SKM-1 treated with dmso at 0.1 percent for 144 hours (cell line): ENCODE measurements around the gene ULK4.

Source experiments
- DNase-seq: peaks from one replicate; lab custom pipeline; 2025; ENCODE audit not compliant: unreplicated experiment; lab: John Stamatoyannopoulos, UW

The ULK4 gene

GRCh38 chr3:41519746-41520145, 442.2 kb downstream of the ULK4 start:
- DNase-seq: no peak

- no peak for DNase-seq
These were observed 443.3 kb downstream of the ULK4 start for GRCh38 chr3:41518626-41519025.

GRCh38 chr3:41508063-41508696, 453.7 kb downstream of the ULK4 start:
- DNase-seq: no peak

GRCh38 chr3:41507336-41508062, 454.4 kb downstream of the ULK4 start:
- no peak for DNase-seq

- no peak for DNase-seq
These were observed 457.8 kb downstream of the ULK4 start for GRCh38 chr3:41503998-41504623.

GRCh38 chr3:41502481-41502880, 459.4 kb downstream of the ULK4 start:
- DNase-seq: no peak

GRCh38 chr3:41502023-41502422, 459.9 kb downstream of the ULK4 start:
- no peak for DNase-seq

GRCh38 chr3:41498847-41499246, 463.1 kb downstream of the ULK4 start:
- DNase-seq: no peak

- no peak for DNase-seq
These were observed 471.5 kb downstream of the ULK4 start for GRCh38 chr3:41490360-41490759.

GRCh38 chr3:41489231-41489630, 472.7 kb downstream of the ULK4 start:
- DNase-seq: no peak

- no peak for DNase-seq
These were observed 473.4 kb downstream of the ULK4 start for GRCh38 chr3:41488501-41488900.

- DNase-seq: no peak
These were observed 476.4 kb downstream of the ULK4 start for GRCh38 chr3:41485484-41485883.

- DNase-seq: no peak
These were observed 479.8 kb downstream of the ULK4 start for GRCh38 chr3:41482134-41482533.

- DNase-seq: no peak
These were observed 483.6 kb downstream of the ULK4 start for GRCh38 chr3:41478278-41478677.

- no peak for DNase-seq
These were observed 484.4 kb downstream of the ULK4 start for GRCh38 chr3:41477399-41478014.

GRCh38 chr3:41469083-41469482, 492.8 kb downstream of the ULK4 start:
- no peak for DNase-seq

GRCh38 chr3:41467481-41467880, 494.4 kb downstream of the ULK4 start:
- no peak for DNase-seq

GRCh38 chr3:41464858-41465257, 497.0 kb downstream of the ULK4 start:
- no peak for DNase-seq

- DNase-seq: no peak
These were observed 497.5 kb downstream of the ULK4 start for GRCh38 chr3:41464401-41464800.

- no peak for DNase-seq
These were observed 499.7 kb downstream of the ULK4 start for GRCh38 chr3:41462103-41462691.

GRCh38 chr3:41460736-41461135, 501.2 kb downstream of the ULK4 start:
- DNase-seq: no peak

- no peak for DNase-seq
These were observed 504.7 kb downstream of the ULK4 start for GRCh38 chr3:41457176-41457575.
